Right atrium auricular region (tissue), 2 donors: ENCODE results near the gene BRINP1. TPM values are rescaled to one million over a fixed set of nuclear protein-coding genes. Genes with fewer than 3 reads are reported as not detected.
"Not testable (repeated sequence)": the region's sequence is repeated elsewhere in the genome, so short reads cannot be mapped to it uniquely, and the experiment has no call there.

Source experiments
- DNase-seq: peaks from one replicate; pipeline ENCODE4 v3.0.0-alpha.2; 2019; ENCODE audit warnings: low spot score
- H3K27ac ChIP-seq, 2 donors: fragments of 200-600 bp; sonication (generic); 1 replicate in 1 of 2; 2 replicates in 1 of 2; pipeline ENCODE4 v1.5.1; 2016 to 2019
- H3K27me3 ChIP-seq, 2 donors: fragments of 200-600 bp; sonication (generic); one replicate each; pipeline versions ENCODE4 v1.5.1 to v1.6.0; 2017 to 2019
- H3K36me3 ChIP-seq: fragments of 200-600 bp; sonication (generic); one replicate; pipeline ENCODE4 v1.5.1; 2016
- H3K4me1 ChIP-seq, 2 donors: fragments of 200-600 bp; sonication (generic); one replicate each; pipeline versions ENCODE4 v1.5.1 to v1.6.0; 2017 to 2019
- H3K4me3 ChIP-seq, 2 donors: fragments of 200-600 bp; sonication (generic); 1 replicate in 1 of 2; 2 replicates in 1 of 2; pipeline ENCODE4 v1.5.1; 2017 to 2019; ENCODE audit warnings: mild to moderate bottlenecking in 1 of 2, moderate library complexity in 1 of 2
- H3K9me3 ChIP-seq, 2 donors: fragments of 200-600 bp; sonication (generic); one replicate each; pipeline ENCODE4 v1.5.1; 2019
- total RNA-seq, 2 donors: library from RNA; depleted of rRNA; stranded (reverse); fragments of >200 nt; gene quantifications; one replicate each; pipeline ENCODE4 v1.1.0, GENCODE V29; 2016
- TF ChIP-seq, protein P1 (sequence below), 2 donors: fragments of 200-600 bp; sonication (generic); IDR thresholded peaks; one replicate each; pipeline ENCODE4 v1.5.1; 2019; ENCODE audit warnings: antibody characterized with exemption in 2 of 2

The BRINP1 gene
- total RNA-seq, 2 donors from 2014 or later: 0.78 to 2.0 TPM

DNA sequence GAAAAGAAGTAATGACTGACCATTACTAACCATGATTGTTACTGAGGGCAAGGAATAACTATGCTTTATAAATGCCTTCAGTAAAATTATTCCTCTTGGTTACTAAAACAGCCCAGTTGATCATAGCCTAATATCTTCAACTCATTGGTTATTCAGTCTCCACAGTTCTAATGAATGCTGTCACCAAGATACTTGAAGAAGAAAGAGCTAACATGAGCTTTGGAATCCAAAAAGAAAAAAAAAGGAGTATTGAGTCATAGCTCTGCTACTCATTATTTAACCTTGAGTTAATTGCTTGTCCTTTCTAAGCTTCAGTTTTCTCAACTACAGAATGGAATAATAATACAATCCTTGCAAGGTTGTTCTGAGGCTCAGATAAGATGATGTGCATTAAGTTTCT lies 187.7 kb downstream of the BRINP1 start:
- no peak overlapping the region for H3K27ac ChIP-seq
- H3K4me3 ChIP-seq: no peak overlapping the region
- DNase-seq: no peak
- no peaks in the 10 kb centered on the region for H3K9me3 ChIP-seq
- no peaks in the 10 kb centered on the region for H3K4me1 ChIP-seq
- H3K36me3 ChIP-seq: no peaks in the 10 kb centered on the region
- TF ChIP-seq, protein P1, sequence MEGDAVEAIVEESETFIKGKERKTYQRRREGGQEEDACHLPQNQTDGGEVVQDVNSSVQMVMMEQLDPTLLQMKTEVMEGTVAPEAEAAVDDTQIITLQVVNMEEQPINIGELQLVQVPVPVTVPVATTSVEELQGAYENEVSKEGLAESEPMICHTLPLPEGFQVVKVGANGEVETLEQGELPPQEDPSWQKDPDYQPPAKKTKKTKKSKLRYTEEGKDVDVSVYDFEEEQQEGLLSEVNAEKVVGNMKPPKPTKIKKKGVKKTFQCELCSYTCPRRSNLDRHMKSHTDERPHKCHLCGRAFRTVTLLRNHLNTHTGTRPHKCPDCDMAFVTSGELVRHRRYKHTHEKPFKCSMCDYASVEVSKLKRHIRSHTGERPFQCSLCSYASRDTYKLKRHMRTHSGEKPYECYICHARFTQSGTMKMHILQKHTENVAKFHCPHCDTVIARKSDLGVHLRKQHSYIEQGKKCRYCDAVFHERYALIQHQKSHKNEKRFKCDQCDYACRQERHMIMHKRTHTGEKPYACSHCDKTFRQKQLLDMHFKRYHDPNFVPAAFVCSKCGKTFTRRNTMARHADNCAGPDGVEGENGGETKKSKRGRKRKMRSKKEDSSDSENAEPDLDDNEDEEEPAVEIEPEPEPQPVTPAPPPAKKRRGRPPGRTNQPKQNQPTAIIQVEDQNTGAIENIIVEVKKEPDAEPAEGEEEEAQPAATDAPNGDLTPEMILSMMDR (IDR thresholded peaks at IDR 0.05): no peak
- no peaks in the 10 kb centered on the region for H3K27me3 ChIP-seq

DNA sequence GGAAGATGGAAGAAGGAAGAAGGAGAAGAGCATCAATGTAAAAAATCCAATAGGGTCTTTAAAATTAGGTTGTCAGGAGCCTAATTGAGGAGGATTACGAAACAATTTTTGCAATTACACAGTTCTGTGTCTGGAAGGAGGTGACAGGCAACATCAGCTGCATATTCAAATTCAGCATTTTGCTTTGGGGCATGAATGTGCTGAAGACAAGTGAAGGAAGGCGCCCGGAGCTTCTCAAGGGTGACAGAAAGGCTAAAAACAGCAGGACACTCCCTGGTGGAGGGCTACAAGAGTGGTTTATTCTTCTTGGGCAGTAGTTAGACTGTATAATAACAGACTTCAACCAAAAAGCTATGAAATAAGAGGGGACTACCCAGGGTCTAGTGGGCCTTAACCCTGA lies 188.3 kb downstream of the BRINP1 start:
- Histone ChIP-seq H3K27me3 (no peaks in the 10 kb centered on the region), H3K4me3 (no peak overlapping the region)
- TF ChIP-seq, protein P1 (IDR thresholded peaks at IDR 0.05): no peak

DNA sequence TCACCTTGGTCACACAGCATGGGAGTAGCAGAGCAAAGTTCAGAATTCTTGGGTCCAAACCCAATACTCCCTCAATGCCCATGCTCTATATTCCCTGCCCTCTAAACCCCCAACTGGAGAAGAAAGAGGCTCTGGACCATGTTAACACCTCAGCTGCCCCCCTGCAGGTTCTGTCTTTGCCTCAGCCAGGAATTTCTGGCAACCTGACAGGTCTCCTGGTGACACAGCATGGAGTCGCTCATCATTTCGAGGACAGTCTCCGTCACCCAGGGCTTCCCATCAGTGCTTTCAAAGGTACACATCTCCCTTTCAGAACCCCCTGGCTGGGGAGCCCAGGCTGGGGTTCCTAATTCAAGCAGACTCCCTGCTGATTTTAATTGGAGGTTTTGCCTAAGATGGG lies 189.5 kb downstream of the BRINP1 start:
- Histone ChIP-seq H3K9me3 (no peaks in the 10 kb centered on the region), H3K4me1 (no peaks in the 10 kb centered on the region), H3K36me3 (no peaks in the 10 kb centered on the region), H3K27me3 (no peaks in the 10 kb centered on the region), H3K27ac (no peak overlapping the region), H3K4me3 (no peak overlapping the region)
- TF ChIP-seq, protein P1 (IDR thresholded peaks at IDR 0.05): no peak
- no peak for DNase-seq

More for the DNA sequence above, 188.3 kb downstream of the BRINP1 start:
- no peaks in the 10 kb centered on the region for H3K9me3 ChIP-seq
- no peak for DNase-seq
- no peaks in the 10 kb centered on the region for H3K36me3 ChIP-seq
- no peak overlapping the region for H3K27ac ChIP-seq
- no peaks in the 10 kb centered on the region for H3K4me1 ChIP-seq

DNA sequence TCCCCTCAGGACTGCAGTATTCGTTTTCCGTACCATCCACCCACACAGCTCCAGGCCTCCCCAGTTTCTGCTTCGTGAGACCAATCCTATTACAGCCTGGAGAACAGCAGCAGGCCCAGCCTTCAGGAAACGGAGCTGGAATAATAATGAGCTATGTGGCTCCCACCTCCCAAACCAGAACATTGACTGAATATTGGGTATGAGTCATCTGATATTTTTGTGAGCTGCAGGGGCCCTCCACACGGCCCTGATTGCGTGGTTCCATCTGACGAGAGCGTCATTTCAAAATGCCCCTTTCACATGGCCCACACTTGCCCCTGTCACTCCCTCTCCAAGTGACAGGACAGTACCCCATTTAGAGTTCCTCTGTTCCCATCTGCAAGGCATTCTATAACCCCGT lies 192.0 kb downstream of the BRINP1 start:
- Histone ChIP-seq H3K4me1 (no peaks in the 10 kb centered on the region), H3K27ac (no peak overlapping the region), H3K27me3 (no peaks in the 10 kb centered on the region), H3K4me3 (no peak overlapping the region), H3K9me3 (no peaks in the 10 kb centered on the region), H3K36me3 (no peaks in the 10 kb centered on the region)
- DNase-seq: no peak
- TF ChIP-seq, protein P1 (IDR thresholded peaks at IDR 0.05): no peak

DNA sequence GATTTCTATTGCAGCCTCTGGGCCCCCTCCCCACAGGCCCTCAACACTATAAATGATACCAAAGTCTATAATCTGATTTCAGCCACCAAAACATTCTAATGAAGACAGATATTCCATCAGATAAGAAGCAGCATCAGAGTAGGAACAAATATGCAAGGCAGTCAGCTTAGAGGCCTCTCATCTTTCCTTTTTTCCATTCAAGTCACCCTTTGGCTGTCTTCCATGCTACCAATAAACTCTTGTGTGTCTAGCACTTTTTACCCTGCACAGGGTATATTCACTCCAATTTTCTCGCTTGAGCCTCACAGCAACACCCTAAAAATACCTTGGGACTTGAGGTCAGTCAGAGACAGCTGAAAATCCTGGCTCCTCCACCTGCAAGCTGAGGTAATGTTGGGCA lies 193.7 kb downstream of the BRINP1 start:
- Histone ChIP-seq H3K4me3 (no peak overlapping the region), H3K9me3 (no peaks in the 10 kb centered on the region), H3K27ac (no peak overlapping the region), H3K36me3 (no peaks in the 10 kb centered on the region), H3K27me3 (no peaks in the 10 kb centered on the region), H3K4me1 (no peaks in the 10 kb centered on the region)
- TF ChIP-seq, protein P1 (IDR thresholded peaks at IDR 0.05): no peak
- no peak for DNase-seq

DNA sequence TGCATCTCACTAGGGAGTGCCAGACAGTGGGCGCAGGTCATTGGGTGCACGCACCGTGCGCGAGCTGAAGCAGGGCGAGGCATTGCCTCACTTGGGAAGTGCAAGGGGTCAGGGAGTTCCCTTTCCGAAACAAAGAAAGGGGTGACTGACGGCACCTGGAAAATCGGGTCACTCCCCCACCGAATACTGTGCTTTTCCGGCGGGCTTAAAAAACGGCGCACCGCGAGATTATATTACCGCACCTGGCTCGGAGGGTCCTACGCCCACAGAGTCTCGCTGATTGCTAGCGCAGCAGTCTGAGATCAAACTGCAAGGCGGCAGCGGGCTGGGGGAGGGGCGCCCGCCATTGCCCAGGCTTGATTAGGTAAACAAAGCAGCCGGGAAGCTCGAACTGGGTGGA lies 200.0 kb downstream of the BRINP1 start:
- not testable (repeated sequence) for DNase-seq, H3K4me1 ChIP-seq, H3K36me3 ChIP-seq, H3K27me3 ChIP-seq, H3K9me3 ChIP-seq, H3K27ac ChIP-seq
- peak overlapping the region; percentile 20 to 40 for H3K4me3 ChIP-seq
